Measurements from ENCODE around the gene SSPN. TPM values are rescaled to one million over a fixed set of nuclear protein-coding genes. Genes with fewer than 3 reads are reported as not detected.

The SSPN gene
- polyA plus RNA-seq, 1 experiment: 21.6 TPM

DNA sequence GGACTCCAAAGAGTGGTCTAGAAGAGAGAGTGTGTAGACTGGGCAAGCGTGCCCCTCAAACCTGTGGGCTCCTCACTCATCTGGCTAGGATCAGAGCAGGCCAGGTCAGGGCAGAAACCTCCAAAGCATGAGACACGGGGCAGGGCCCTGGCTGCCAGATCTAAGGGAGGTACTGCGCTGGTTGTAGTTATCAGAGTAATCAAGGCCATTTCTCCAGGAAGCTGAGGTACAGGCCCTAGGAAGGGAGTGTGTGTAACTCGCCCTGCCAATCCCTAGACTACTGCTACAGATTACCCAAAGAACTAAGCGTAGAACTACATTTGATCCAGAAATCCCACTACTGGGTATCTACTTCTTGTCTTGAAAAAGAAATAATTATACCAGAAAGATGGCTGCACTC is 84.5 kb downstream of the SSPN start:
- Histone ChIP-seq H3K9me3 (ENCODE audit: control insufficient read depth, insufficient read depth, low read length) (no peaks in the 10 kb centered on the region), H3K27me3 (ENCODE audit: control insufficient read depth, insufficient read depth, low read length) (no peaks in the 10 kb centered on the region), H3K27ac (ENCODE audit: low read depth, low read length) (no peak overlapping the region), H3K4me3 (ENCODE audit: low read depth, low read length) (no peak overlapping the region)
- TF ChIP-seq, protein P1, sequence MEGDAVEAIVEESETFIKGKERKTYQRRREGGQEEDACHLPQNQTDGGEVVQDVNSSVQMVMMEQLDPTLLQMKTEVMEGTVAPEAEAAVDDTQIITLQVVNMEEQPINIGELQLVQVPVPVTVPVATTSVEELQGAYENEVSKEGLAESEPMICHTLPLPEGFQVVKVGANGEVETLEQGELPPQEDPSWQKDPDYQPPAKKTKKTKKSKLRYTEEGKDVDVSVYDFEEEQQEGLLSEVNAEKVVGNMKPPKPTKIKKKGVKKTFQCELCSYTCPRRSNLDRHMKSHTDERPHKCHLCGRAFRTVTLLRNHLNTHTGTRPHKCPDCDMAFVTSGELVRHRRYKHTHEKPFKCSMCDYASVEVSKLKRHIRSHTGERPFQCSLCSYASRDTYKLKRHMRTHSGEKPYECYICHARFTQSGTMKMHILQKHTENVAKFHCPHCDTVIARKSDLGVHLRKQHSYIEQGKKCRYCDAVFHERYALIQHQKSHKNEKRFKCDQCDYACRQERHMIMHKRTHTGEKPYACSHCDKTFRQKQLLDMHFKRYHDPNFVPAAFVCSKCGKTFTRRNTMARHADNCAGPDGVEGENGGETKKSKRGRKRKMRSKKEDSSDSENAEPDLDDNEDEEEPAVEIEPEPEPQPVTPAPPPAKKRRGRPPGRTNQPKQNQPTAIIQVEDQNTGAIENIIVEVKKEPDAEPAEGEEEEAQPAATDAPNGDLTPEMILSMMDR (IDR thresholded peaks at IDR 0.05; ENCODE audit: low read depth, low read length): no peak
- no peak for DNase-seq (ENCODE audit: low read depth, low spot score)
- ChIA-PET POLR2A (no interaction called here), CTCF (no interaction called here)

DNA sequence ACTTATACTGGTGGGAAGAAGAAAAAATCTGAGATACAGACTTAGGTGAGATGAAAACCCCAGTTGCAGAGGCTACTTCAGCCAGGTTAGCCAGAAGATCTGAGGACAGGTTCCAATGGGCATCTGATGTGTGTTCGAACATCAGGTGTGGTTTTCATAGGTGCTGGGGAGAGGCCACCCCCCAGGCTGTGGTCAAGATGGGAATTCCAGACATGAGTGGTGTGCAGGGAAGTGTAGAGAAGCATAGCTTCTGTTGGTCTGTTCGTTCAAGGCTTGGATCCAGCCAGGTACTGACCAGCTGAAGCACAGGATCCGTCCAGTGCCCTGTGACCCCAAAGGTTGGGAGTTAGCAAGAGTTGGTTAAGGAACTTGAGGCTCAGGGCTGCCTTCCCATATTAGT is 85.5 kb downstream of the SSPN start:
- TF ChIP-seq, protein P1 (IDR thresholded peaks at IDR 0.05; ENCODE audit: low read depth, low read length): no peak
- CTCF ChIA-PET: no interaction called here
- POLR2A ChIA-PET: no interaction called here
- Histone ChIP-seq H3K9me3 (ENCODE audit: control insufficient read depth, insufficient read depth, low read length) (no peaks in the 10 kb centered on the region; the same call in 1 of the 2 replicates), H3K4me3 (ENCODE audit: low read depth, low read length) (no peak overlapping the region), H3K27ac (ENCODE audit: low read depth, low read length) (no peak overlapping the region), H3K27me3 (ENCODE audit: control insufficient read depth, insufficient read depth, low read length) (no peaks in the 10 kb centered on the region)
- DNase-seq (ENCODE audit: low read depth, low spot score): no peak

DNA sequence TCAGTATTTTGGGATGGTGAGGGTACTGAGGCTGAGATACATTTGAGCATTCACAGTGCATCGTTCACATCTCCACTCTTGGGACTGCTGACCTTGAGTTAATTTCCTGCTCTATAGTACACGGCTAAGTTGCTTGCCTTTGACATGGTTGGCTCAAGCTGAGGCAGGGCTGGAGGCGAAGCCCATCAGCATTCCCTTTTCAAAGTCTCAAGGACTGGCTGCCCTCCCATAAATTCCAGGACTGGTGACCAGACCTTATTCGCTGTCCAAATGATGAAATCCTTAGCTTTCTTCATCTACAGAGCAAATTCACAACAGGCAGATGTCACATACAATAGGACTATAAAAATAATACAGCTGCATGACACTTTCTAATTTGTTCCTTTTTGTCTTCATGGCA is 85.9 kb downstream of the SSPN start:
- POLR2A ChIA-PET: no interaction called here
- CTCF ChIA-PET: no interaction called here
- H3K4me3 ChIP-seq (ENCODE audit: low read depth, low read length): no peak overlapping the region
- H3K9me3 ChIP-seq (ENCODE audit: control insufficient read depth, insufficient read depth, low read length): no peaks in the 10 kb centered on the region; the same call in 1 of the 2 replicates
- no peaks in the 10 kb centered on the region for H3K27me3 ChIP-seq (ENCODE audit: control insufficient read depth, insufficient read depth, low read length)
- no peak for DNase-seq (ENCODE audit: low read depth, low spot score)
- no peak overlapping the region for H3K27ac ChIP-seq (ENCODE audit: low read depth, low read length)
- TF ChIP-seq, protein P1 (IDR thresholded peaks at IDR 0.05; ENCODE audit: low read depth, low read length): no peak

DNA sequence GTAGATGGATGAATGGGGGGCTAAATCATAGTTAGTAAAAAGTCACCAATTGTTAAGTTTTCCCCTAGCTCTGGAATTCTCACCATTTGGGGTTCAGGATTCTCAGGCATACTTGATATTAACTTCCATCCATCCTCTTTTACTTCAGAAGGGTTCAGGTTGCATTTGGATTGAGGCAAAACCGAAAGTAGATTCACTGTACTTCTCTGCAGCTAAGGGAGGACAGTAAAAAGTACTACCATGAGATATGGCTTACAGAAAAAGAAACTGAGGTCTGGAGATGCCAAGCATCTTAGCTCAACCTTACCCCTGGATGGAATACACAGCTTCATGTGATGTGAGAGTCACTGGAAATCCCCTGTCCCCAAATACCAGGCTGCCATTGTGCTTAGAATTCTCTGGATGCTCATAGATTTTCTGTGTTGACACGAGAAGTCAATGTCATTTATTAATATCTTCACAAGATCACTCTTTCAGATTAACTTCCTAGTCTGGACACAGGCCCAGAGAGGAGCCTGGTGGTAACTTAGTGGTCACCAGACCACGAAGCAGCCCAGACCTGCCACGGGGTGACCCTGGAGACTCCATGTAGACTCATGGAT is 87.1 kb downstream of the SSPN start:
- CTCF ChIA-PET: no interaction called here
- Histone ChIP-seq H3K27ac (ENCODE audit: low read depth, low read length) (no peak overlapping the region), H3K27me3 (ENCODE audit: control insufficient read depth, insufficient read depth, low read length) (no peaks in the 10 kb centered on the region), H3K4me3 (ENCODE audit: low read depth, low read length) (no peak overlapping the region), H3K9me3 (ENCODE audit: control insufficient read depth, insufficient read depth, low read length) (no peaks in the 10 kb centered on the region; the same call in 1 of the 2 replicates)
- TF ChIP-seq, protein P1 (IDR thresholded peaks at IDR 0.05; ENCODE audit: low read depth, low read length): no peak
- no peak for DNase-seq (ENCODE audit: low read depth, low spot score)
- POLR2A ChIA-PET: no interaction called here

DNA sequence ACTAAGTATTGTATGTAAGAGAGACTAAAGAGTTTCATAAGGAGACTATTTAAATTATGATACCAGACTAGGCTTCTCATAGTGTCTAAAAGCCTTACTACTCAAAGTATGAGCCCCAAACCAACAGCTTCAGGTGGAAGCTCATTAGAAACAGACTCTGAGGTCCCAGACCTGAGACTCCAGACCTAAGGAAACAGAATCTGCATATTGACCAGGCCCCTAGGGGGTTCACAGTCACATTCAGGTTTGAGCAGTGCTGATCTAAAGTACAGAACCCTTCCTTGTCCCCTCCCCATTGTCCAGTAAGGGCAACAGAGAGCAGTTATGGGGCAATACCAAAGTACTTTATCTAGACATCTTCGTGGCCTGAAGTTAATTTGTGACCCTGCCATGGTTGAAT is 87.7 kb downstream of the SSPN start:
- ChIA-PET POLR2A (no interaction called here), CTCF (no interaction called here)

More for the DNA sequence above, 87.7 kb downstream of the SSPN start:
- no peak for DNase-seq (ENCODE audit: low read depth, low spot score)
- H3K27me3 ChIP-seq (ENCODE audit: control insufficient read depth, insufficient read depth, low read length): no peaks in the 10 kb centered on the region
- TF ChIP-seq, protein P1 (IDR thresholded peaks at IDR 0.05; ENCODE audit: low read depth, low read length): no peak
- no peak overlapping the region for H3K4me3 ChIP-seq (ENCODE audit: low read depth, low read length)
- no peak overlapping the region for H3K27ac ChIP-seq (ENCODE audit: low read depth, low read length)
- no peaks in the 10 kb centered on the region; the same call in 1 of the 2 replicates for H3K9me3 ChIP-seq (ENCODE audit: control insufficient read depth, insufficient read depth, low read length)
